GM18499 (cell line): ENCODE data around the gene ADGRB2.

Source experiments
- ATAC-seq: cut with Tn5 transposase; IDR thresholded peaks from one replicate; pipeline ENCODE4 v1.9.1; 2021; ENCODE audit warnings: moderate number of reproducible peaks; ENCODE audit not compliant: insufficient read depth, unreplicated experiment

Gene ADGRB2

GRCh38 chr1:31796707-31797106 is 32.6 kb upstream of the ADGRB2 start:
- no peak for ATAC-seq

DNA sequence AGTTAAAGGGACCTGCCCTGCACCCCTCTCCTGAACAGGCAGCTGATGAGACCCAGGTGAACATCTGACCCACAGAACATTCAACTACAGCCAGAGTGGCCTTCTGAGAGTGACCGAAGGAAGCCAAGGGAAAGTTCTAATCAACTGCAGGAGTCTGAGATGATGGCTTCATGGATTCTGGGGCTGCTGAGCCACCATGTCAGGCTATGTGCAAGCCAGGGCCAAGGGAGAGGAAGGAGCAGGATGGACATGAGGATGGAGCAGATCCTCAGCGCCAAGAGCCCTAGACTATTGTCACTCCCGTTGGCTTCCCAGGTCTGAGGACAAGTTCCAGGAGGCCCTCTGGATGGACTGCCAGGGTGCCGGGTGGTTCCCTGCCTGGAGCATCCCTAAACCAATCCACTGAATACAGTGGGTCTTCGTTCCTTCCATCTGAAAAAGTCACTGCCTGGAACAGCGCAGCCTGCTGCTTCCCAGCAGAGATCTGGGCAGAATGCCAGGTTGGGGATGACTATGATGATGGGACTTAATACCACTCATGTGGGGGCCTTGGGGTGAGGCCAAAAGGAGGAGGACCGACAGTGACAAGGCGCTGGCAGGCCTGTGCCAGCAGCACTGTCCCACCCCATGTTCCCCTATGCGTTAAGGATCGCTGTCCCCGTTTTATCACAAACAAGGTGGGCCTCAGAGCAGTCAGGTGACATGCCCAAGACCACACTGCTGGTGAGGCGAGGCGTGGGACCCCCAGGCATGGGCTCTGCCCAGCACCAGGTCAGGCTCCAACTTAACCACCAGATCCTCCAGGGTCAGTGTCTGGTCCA is 31.9 kb upstream of the ADGRB2 start:
- ATAC-seq, result no peak

DNA sequence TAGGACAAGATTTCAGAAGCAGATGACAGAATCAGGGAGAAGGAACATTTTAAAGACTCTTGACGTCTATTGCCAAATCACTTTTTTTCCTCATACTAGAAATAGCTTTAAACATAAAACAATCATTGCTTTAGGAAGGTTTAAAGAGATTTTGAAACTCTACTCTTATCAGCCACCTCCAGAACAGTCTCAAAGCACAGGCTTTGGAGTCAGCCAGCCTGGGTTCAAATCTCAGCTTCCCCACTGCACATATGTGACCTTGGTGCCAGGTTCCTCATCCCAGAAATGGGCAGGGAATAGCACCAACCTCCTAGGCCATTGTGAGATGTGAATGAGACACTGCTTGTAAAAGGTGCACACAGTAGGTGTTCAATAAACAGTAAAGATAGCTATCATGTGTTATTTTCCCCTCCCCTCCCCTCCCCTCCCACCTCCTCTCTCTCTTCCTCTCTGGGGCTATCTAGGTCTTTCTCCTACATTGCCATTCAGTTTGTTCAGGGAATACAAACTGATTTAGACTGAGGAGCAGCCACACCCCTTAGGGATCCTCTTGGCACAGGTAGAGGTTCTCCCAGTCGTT is 31.0 kb upstream of the ADGRB2 start:
- ATAC-seq, result no peak

GRCh38 chr1:31793586-31794285 is 29.6 kb upstream of the ADGRB2 start:
- no peak for ATAC-seq

GRCh38 chr1:31793086-31793485 is 28.9 kb upstream of the ADGRB2 start:
- ATAC-seq, result no peak

DNA sequence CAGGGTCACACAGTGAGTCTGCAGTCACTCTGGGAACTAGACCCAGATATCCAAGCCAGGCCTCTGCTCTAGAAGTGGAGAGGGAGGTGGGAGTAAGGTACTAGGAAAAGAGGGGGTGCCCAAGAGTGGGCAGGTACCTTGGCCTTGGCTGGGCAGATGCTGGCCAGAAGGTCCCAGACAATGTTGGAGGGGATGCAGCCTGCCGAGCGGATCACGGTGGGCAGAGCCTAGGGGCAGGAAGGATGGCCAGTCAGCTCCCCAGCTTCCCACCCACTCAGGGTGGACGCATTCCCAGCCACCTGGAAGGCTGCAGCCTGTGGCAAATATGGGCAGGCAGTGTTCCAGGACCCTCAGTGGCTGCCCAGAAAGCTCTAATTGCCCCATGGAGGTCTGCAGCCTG is 28.4 kb upstream of the ADGRB2 start:
- ATAC-seq, result no peak

DNA sequence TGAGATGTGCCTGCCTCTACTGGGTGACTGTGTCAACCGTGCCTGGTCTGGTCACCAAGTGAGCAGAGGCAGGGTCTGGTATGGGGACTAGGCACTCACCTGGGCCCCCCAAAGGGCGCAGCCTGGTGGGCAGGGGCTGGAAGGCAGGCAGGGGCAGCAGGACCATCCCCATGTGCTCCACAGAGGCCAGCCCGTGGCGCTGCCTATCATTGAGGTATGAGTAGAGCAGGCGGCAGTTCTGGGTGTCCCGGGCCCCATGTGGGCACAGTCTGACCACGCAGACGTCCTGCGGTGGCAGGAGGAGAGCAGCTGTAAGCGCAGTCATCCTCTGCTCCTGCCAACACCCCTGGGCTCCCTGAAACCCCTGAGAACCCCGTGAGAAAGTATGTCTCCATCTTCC is 28.0 kb upstream of the ADGRB2 start:
- ATAC-seq, result no peak

DNA sequence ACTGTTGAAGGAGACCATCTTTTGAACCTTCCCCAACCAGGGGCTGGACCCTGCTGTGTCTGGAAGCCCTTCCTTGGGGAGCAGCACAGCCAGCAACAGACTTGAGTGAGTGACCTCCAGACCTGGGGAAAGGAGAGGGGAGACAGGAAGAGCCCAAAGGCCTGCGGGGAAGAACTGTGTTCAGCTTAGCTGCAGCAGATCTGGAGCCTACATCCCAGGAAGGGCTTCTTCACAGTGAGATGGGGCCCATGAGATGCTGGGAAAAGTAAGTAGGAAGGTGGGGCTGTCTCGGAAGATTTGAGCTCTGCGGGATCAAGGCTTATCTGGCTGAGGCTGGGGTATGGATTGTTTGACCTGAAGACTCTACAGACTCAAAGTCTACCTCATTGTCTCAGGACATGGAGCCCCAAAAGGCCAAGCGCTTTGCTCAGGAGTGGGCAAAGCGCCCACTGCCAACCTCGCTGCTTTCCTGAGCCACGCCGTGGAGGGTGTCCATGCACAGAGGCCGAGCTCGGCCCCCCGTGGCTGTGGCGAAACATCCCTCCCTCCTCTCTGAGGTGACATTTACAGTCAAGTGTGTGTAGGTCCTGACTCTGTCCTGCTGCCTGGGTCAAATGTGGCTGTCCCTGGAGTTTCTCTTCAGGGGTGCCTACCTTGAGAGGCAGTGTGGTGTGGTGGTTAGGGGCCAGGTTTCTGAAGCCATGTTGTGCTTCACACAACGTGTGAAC is 27.2 kb upstream of the ADGRB2 start:
- ATAC-seq, result no peak

DNA sequence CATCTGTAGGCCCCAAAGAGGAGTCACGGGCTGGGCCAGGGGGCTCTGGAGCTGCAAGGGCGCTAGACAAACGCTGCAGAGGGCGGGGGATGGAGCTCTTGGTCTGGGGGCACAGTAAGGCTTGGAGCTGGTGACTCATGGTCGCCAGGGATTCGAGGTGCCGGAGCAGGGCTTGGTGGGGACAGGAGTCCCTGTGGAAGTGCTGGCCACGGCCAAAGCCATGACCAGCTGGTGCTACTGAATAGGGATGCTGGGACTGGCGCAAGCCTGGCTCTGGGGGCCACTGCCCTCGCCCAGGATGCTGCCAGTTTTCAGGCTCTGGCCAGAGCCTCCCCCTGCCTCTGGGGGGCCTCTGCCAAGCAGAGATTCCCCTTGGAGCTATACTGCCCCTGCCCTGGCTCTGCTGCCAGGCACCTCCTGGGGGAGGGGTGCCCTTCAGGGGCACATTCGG is 26.5 kb upstream of the ADGRB2 start:
- ATAC-seq, result no peak

DNA sequence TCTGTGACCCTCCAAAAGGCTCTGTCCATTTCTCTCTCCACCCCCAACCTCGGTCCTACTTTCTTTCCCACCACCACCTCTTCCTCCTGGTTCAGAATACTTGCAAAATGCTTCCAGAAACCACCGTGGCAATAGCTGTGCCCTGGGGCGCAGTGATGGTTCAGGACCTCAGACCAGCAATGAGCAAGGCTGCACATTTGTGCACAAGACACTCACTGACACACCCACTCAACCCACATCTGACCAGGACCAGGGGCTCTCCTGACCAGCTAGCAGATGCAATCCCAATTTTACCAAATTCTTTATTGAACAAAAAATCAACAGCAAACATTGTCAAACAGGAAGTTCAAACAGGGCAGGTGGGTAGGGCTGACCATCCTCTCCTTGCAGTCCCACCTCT is 26.0 kb upstream of the ADGRB2 start:
- no peak for ATAC-seq

GRCh38 chr1:31789259-31790065 is 25.3 kb upstream of the ADGRB2 start:
- no peak for ATAC-seq

- ATAC-seq, result no peak
Measured at GRCh38 chr1:31788825-31789256, 24.7 kb upstream of the ADGRB2 start.

DNA sequence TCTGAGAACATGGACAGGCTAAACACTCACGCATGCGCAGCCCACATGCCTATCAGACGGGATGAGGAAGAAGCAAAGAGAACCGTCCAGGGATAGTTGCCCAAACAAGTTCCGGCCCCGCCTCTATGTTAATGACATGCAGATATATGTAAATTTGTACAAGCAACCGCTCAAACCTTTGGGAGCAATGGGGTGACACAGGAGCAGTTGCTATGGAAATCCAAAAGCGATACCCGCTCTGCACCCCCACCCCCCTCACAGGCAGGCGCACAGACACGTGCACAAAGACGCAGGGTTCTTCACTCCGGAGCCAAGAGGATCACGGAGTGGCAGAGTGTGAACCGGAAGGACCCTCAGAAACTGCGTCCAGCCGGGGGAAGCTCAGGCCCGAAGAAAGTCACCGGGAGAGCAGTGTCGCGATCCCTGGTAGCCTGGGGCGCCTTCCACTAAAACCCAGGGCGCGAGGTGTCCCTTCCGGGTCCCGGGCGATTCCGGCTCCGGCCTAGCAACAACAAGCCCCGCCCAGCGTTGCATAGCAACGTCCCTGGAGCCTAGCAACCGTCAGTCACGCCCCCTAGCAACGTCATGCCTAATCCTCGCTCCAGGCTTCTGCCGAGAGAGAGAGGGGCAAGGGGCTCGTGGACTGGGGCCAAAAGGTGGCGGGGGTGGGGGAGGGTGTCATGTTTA is 24.1 kb upstream of the ADGRB2 start:
- no peak for ATAC-seq

DNA sequence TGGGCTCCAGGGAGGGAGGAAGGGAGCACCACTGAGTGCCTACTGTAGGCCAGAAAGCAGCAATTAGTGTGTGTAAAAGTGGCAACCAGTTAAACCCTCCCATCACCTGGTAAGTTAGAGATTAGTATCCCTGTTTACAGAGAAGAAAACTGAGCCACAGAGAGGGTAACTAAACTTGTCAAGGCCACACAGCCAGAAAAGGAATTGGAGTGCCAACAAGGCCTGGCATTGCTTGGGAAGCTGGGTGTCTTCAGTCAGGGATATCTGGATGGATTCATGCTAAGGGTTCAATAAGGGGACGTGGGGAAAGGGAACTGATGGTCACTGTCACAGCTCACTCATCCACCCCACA is 23.6 kb upstream of the ADGRB2 start:
- no peak for ATAC-seq

- ATAC-seq, result no peak
Measured at GRCh38 chr1:31787261-31787660, 23.1 kb upstream of the ADGRB2 start.

DNA sequence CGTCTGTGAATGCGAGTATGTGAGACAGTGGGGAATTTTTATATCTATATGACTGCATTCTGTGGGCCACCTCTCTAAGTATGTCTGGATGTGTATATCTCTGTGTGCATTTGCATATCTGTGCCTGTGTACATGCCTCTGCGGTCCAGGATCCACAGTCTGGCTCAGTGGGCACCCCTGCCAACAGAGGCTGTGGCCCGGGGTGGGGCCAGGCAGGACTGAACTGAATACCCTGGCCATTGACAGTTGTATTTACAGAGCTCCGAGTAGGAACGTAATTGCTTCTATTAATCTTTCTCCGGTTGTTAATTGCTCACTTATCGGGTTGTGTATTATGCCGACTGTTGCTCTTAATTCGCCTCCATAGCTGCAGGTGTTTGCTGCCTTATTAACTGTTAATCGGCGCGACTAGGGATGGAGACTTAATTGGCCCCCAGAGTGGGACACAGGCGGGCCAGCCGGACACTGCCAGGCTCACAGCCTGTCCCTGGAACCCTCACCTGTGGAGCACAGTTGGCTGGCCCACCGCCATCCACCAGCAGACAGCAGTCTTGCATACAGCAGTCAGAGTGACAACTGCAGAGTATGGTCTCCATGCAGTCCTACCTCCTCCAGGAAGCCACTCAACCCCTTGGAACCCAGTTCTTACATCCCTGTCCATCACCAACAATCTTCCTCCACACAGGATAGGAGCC is 22.4 kb upstream of the ADGRB2 start:
- no peak for ATAC-seq

DNA sequence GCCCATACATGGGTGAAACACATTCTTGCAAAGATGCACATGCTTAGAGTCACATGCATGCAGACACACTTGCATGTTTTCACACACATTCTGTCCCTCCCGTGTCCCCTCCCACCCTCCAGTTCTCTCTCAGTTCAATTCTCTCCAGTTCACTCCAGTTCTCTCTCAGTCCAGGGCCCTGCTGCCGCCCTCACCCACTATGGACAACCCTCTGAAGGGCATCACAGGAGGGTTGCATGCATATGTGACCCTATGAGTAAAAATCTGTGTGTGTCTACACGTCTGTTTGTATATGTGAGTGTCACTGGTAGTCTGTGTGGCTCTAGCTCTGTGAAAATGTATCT is 21.8 kb upstream of the ADGRB2 start:
- ATAC-seq, result no peak

DNA sequence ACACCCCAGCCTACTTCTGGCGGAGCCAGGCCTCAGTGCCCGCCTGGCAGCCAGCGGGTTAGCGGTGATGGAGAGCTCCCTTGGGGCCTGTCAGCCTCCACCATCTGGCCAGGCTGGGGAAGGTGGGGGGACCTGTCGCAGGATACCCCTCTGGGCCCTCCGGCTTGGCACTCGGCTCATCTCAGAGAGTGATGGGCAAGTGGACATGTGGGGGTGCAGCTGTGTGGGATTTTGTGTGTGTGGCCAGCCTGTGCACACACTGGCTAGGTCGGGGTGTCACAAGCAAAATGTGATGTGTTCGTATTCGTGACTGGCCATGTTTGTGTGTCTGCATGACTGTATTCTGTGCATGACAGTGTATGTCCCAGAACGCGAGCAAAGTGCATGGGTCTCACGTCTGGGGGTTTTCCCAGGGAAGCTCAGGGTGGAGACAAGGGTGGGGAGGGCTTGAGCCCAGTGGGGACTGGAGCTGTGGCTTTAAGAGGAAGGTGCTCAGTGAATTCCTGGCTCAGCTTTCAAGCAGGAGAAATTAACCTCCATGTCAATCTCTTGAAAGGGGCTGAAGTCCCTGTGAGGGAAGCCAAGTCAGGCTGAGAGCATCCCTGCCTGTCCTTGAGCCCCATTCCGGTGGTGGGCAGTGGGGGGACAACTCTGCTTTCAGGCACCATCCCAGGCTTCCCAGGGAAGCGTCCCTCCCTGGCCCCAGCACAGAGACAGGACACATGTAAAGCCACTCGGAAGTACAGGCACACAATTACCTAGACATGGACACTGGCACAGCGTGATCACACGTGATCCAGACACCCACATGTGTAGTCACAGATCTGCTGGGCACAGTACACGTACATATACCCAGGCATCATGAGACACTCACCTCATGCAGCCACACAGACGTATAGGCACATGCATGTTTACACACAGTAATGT is 21.1 kb upstream of the ADGRB2 start:
- no peak for ATAC-seq
